NCI-H187 (cell line): ENCODE results near the gene USPL1.
"Not testable (repeated sequence)": the region's sequence is repeated elsewhere in the genome, so short reads cannot be mapped to it uniquely, and the experiment has no call there.

ENCODE experiments used
- DNase-seq, 2 experiments: peaks; one replicate each; lab custom pipeline; 2025; lab: John Stamatoyannopoulos, UW

Gene USPL1

GRCh38 chr13:30615866-30616541 is 1.7 kb upstream of the USPL1 start:
- no peak for DNase-seq

- peak; percentile 49 to 75 for DNase-seq
Observed at GRCh38 chr13:30616927-30617314, 799 bp upstream of the USPL1 start.

GRCh38 chr13:30618186-30618929 is 638 bp downstream of the USPL1 start:
- DNase-seq = no peak

- DNase-seq = no peak
Observed at GRCh38 chr13:30618930-30619279, 1.2 kb downstream of the USPL1 start.

GRCh38 chr13:30619731-30620130 is 2.0 kb downstream of the USPL1 start:
- DNase-seq = no peak

- DNase-seq = no peak
Observed at GRCh38 chr13:30620941-30621340, 3.2 kb downstream of the USPL1 start.

GRCh38 chr13:30622551-30622950 is 4.8 kb downstream of the USPL1 start:
- no peak for DNase-seq

- DNase-seq = no peak
Observed at GRCh38 chr13:30623392-30623791, 5.7 kb downstream of the USPL1 start.

- DNase-seq = no peak
Observed at GRCh38 chr13:30624630-30625029, 6.9 kb downstream of the USPL1 start.

- no peak for DNase-seq
Observed at GRCh38 chr13:30629527-30629926, 11.8 kb downstream of the USPL1 start.

GRCh38 chr13:30633861-30634260 is 16.1 kb downstream of the USPL1 start:
- DNase-seq = no peak

- DNase-seq = no peak
Observed at GRCh38 chr13:30634838-30635237, 17.1 kb downstream of the USPL1 start.

- no peak for DNase-seq
Observed at GRCh38 chr13:30638301-30638700, 20.6 kb downstream of the USPL1 start.

GRCh38 chr13:30639671-30640070 is 22.0 kb downstream of the USPL1 start:
- no peak for DNase-seq

- not testable (repeated sequence) for DNase-seq
Observed at GRCh38 chr13:30641173-30641572, 23.5 kb downstream of the USPL1 start.

- no peak for DNase-seq
Observed at GRCh38 chr13:30645629-30646028, 27.9 kb downstream of the USPL1 start.

GRCh38 chr13:30647420-30647819 is 29.7 kb downstream of the USPL1 start:
- DNase-seq = no peak

GRCh38 chr13:30647824-30648521 is 30.3 kb downstream of the USPL1 start:
- no peak for DNase-seq

- DNase-seq = no peak
Observed at GRCh38 chr13:30648522-30649012, 30.8 kb downstream of the USPL1 start.

- not testable (repeated sequence) for DNase-seq
Observed at GRCh38 chr13:30651648-30652047, 33.9 kb downstream of the USPL1 start.

- DNase-seq = no peak
Observed at GRCh38 chr13:30652746-30653386, 35.1 kb downstream of the USPL1 start.

GRCh38 chr13:30654430-30654829 is 36.7 kb downstream of the USPL1 start:
- no peak for DNase-seq
